ENCODE results near the gene STX4.

Gene STX4

GRCh38 chr16:31078597-31079341 is 45.4 kb downstream of the STX4 start:
- no peak for ATAC-seq
- TF ChIP-seq POU6F1 (CRISPR knock-in tag; IDR thresholded peaks at IDR 0.05; ENCODE audit: borderline replicate concordance, low read depth) (no peak), GLIS3 (CRISPR knock-in tag; IDR thresholded peaks at IDR 0.05) (no peak), ZNF565 (CRISPR knock-in tag; conservative IDR thresholded peaks at IDR 0.05; ENCODE audit: low read depth) (no peak), TCF4 (CRISPR knock-in tag; IDR thresholded peaks at IDR 0.05; ENCODE audit: borderline replicate concordance) (no peak), ARNTL (CRISPR knock-in tag; IDR thresholded peaks at IDR 0.05; ENCODE audit: borderline replicate concordance, low read depth) (no peak), ZFP3 (CRISPR knock-in tag; IDR thresholded peaks at IDR 0.05) (no peak), PATZ1 (CRISPR knock-in tag; IDR thresholded peaks at IDR 0.05; ENCODE audit: borderline replicate concordance) (no peak), SNAI2 (CRISPR knock-in tag; IDR thresholded peaks at IDR 0.05) (no peak)

GRCh38 chr16:31079342-31079944 is 46.1 kb downstream of the STX4 start:
- TF ChIP-seq TOX (CRISPR knock-in tag; IDR thresholded peaks at IDR 0.05; ENCODE audit: borderline replicate concordance) (no peak), PATZ1 (CRISPR knock-in tag; IDR thresholded peaks at IDR 0.05; ENCODE audit: borderline replicate concordance) (no peak), OSR1 (CRISPR knock-in tag; IDR thresholded peaks at IDR 0.05) (no peak), ARNTL (CRISPR knock-in tag; IDR thresholded peaks at IDR 0.05; ENCODE audit: borderline replicate concordance, low read depth) (no peak), ZC3H10 (CRISPR knock-in tag; IDR thresholded peaks at IDR 0.05) (no peak), TCF4 (CRISPR knock-in tag; IDR thresholded peaks at IDR 0.05; ENCODE audit: borderline replicate concordance) (no peak), ISL1 (CRISPR knock-in tag; IDR thresholded peaks at IDR 0.05) (no peak), ZNF8 (CRISPR knock-in tag; IDR thresholded peaks at IDR 0.05) (no peak), ZFP3 (CRISPR knock-in tag; IDR thresholded peaks at IDR 0.05) (no peak), ESRRG (CRISPR knock-in tag; IDR thresholded peaks at IDR 0.05) (no peak), CSRNP3 (CRISPR knock-in tag; IDR thresholded peaks at IDR 0.05) (no peak), RARB (CRISPR knock-in tag; IDR thresholded peaks at IDR 0.05) (no peak), ZNF70 (CRISPR knock-in tag; IDR thresholded peaks at IDR 0.05) (no peak), BACH2 (CRISPR knock-in tag; IDR thresholded peaks at IDR 0.05; ENCODE audit: borderline replicate concordance) (no peak), ZFP30 (CRISPR knock-in tag; IDR thresholded peaks at IDR 0.05) (no peak), POU6F1 (CRISPR knock-in tag; IDR thresholded peaks at IDR 0.05; ENCODE audit: borderline replicate concordance, low read depth) (no peak), TSHZ2 (CRISPR knock-in tag; IDR thresholded peaks at IDR 0.05) (no peak), CREB5 (CRISPR knock-in tag; IDR thresholded peaks at IDR 0.05; ENCODE audit: low read depth) (no peak)
- no peak for ATAC-seq
